NCI-H128 (cell line): ENCODE data around the gene METTL25B.

Experiments
- DNase-seq: peaks from one replicate; lab custom pipeline; 2025; ENCODE audit not compliant: unreplicated experiment; lab: John Stamatoyannopoulos, UW

The METTL25B gene

GRCh38 chr1:156725683-156726280, 2.5 kb upstream of the METTL25B start:
- peak; percentile 60 for DNase-seq

- DNase-seq = no peak
Measured at GRCh38 chr1:156726549-156727226, 1.6 kb upstream of the METTL25B start.

GRCh38 chr1:156727492-156727891, 777 bp upstream of the METTL25B start:
- no peak for DNase-seq

- peak; percentile 94 for DNase-seq
Measured at GRCh38 chr1:156728599-156729462, 562 bp downstream of the METTL25B start, which contains the start of gene ISG20L2. Gene ISG20L2 (minus strand): TSS chr1:156728766. CDS start chr1:156727652, 1,114 bp downstream.

GRCh38 chr1:156733989-156734584, 5.8 kb downstream of the METTL25B start:
- no peak for DNase-seq

GRCh38 chr1:156738407-156738806, 10.1 kb downstream of the METTL25B start:
- DNase-seq = no peak

- no peak for DNase-seq
Measured at GRCh38 chr1:156738916-156739315, 10.6 kb downstream of the METTL25B start.

- DNase-seq = no peak
Measured at GRCh38 chr1:156740237-156740740, 12.0 kb downstream of the METTL25B start.

GRCh38 chr1:156740741-156741480, 12.6 kb downstream of the METTL25B start, which contains the start of gene MRPL24:
Gene MRPL24 (minus strand): TSS chr1:156741088. CDS start chr1:156738704, 2,384 bp downstream.
- DNase-seq = peak; percentile 99

- DNase-seq = no peak
Measured at GRCh38 chr1:156741481-156741983, 13.3 kb downstream of the METTL25B start.

- DNase-seq = no peak
Measured at GRCh38 chr1:156742017-156742416, 13.7 kb downstream of the METTL25B start.

- DNase-seq = no peak
Measured at GRCh38 chr1:156742801-156743200, 14.5 kb downstream of the METTL25B start.

GRCh38 chr1:156743367-156744302, 15.4 kb downstream of the METTL25B start:
- no peak for DNase-seq

GRCh38 chr1:156744344-156744743, 16.1 kb downstream of the METTL25B start:
- no peak for DNase-seq

- no peak for DNase-seq
Measured at GRCh38 chr1:156744786-156745419, 16.6 kb downstream of the METTL25B start.

- no peak for DNase-seq
Measured at GRCh38 chr1:156745881-156746280, 17.6 kb downstream of the METTL25B start.

- DNase-seq = no peak
Measured at GRCh38 chr1:156746406-156746727, 18.1 kb downstream of the METTL25B start.

- DNase-seq = peak; percentile 83
Measured at GRCh38 chr1:156746728-156747631, 18.7 kb downstream of the METTL25B start.
